ENCODE results near the gene KMT2C. TPM values are rescaled to one million over a fixed set of nuclear protein-coding genes. Genes with fewer than 3 reads are reported as not detected.

KMT2C gene
- total RNA-seq, 1 donor from 2014 or later, result 54.7 TPM

DNA sequence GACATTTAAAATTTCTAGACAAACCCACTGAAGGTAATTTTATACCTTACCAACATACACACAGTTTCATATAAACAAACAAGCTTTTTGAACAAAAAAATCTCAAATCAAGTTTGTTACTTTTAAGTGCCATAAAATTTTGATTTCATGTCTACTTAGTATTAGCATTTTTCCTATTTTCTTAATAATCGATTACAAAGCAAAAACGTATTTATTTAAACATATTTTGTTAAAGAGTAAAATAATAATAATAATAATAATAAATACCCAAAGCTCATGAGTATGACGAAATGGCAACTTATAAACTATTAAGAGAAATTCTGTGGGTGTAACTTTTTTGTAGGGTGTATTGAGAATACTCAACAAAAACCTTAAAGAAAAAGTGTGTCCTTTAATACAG is 232.7 kb downstream of the KMT2C start:
- no peaks in the 10 kb centered on the region for H3K36me3 Mint-ChIP-seq (ENCODE audit: low read depth)

GRCh38 chr7:152202056-152202455 is 233.7 kb downstream of the KMT2C start:
- H3K27me3 Mint-ChIP-seq (ENCODE audit: low read depth), result no peaks in the 10 kb centered on the region
- H3K4me1 Mint-ChIP-seq, result peaks cover 6% of the 10 kb centered on the region
- DNase-seq (ENCODE audit: low read depth, low spot score), result no peak
- no peak for TF ChIP-seq CTCF (conservative IDR thresholded peaks at IDR 0.05)
- no peaks in the 10 kb centered on the region for H3K9me3 Mint-ChIP-seq
- H3K36me3 Mint-ChIP-seq (ENCODE audit: low read depth), result peaks cover under 1% of the 10 kb centered on the region
- no peak overlapping the region for H3K4me3 Mint-ChIP-seq
- H3K27ac Mint-ChIP-seq (ENCODE audit: unreplicated experiment), result no peak overlapping the region

More for the DNA sequence above, 232.7 kb downstream of the KMT2C start:
- H3K27me3 Mint-ChIP-seq (ENCODE audit: low read depth), result no peaks in the 10 kb centered on the region
- DNase-seq (ENCODE audit: low read depth, low spot score), result no peak
- no peak overlapping the region for H3K27ac Mint-ChIP-seq (ENCODE audit: unreplicated experiment)
- TF ChIP-seq CTCF (conservative IDR thresholded peaks at IDR 0.05), result no peak
- no peak overlapping the region for H3K4me3 Mint-ChIP-seq
- no peaks in the 10 kb centered on the region for H3K9me3 Mint-ChIP-seq
- peaks cover 6% of the 10 kb centered on the region for H3K4me1 Mint-ChIP-seq

DNA sequence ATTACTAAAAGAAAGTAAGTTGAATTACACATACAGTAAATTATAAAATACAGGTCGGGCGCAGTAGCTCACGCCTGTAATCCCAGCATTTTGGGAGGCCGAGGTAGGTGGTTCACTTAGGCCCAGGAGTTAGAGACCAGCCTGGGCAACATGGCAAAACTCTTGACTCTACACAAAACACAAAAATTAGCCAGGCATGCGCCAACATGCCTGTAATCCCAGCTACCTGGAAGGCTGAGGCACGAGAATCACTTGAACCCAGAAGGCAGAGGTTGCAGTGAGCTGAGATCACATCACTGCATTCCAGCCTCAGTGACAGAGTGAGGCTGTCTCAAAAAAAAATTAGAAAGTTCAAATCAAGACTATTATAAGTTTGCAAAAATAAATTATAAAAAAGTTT is 235.4 kb downstream of the KMT2C start:
- H3K4me1 Mint-ChIP-seq, result no peaks in the 10 kb centered on the region
- no peaks in the 10 kb centered on the region for H3K27me3 Mint-ChIP-seq (ENCODE audit: low read depth)
- no peak overlapping the region for H3K4me3 Mint-ChIP-seq
- TF ChIP-seq CTCF (conservative IDR thresholded peaks at IDR 0.05), result no peak
- no peak overlapping the region for H3K27ac Mint-ChIP-seq (ENCODE audit: unreplicated experiment)
- no peaks in the 10 kb centered on the region for H3K9me3 Mint-ChIP-seq
- H3K36me3 Mint-ChIP-seq (ENCODE audit: low read depth), result peaks cover 10% of the 10 kb centered on the region
- no peak for DNase-seq (ENCODE audit: low read depth, low spot score)

DNA sequence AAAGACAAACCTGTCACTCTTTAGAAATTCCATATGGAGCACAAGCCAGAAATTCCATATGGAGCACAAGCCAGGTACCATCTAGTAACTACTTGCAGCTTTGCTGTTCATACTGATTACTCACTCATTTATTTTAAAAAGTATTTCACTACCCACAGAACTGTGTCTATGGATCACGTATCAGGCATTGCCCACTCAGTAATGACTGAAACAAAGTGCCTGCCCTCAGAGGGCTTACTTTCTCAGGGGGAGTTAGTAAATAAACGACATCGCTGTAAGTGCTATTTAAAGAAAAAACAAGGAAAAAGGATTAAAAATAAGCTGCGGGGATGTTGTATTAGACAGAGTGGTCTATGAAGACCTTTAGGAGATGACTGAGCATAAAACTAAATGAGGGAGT is 239.4 kb downstream of the KMT2C start:
- H3K4me1 Mint-ChIP-seq, result no peaks in the 10 kb centered on the region
- DNase-seq (ENCODE audit: low read depth, low spot score), result no peak
- H3K9me3 Mint-ChIP-seq, result no peaks in the 10 kb centered on the region
- no peaks in the 10 kb centered on the region for H3K27me3 Mint-ChIP-seq (ENCODE audit: low read depth)
- H3K4me3 Mint-ChIP-seq, result no peak overlapping the region
- no peak for TF ChIP-seq CTCF (conservative IDR thresholded peaks at IDR 0.05)
- peaks cover 20% of the 10 kb centered on the region for H3K36me3 Mint-ChIP-seq (ENCODE audit: low read depth)
- H3K27ac Mint-ChIP-seq (ENCODE audit: unreplicated experiment), result no peak overlapping the region

- H3K27ac Mint-ChIP-seq (ENCODE audit: unreplicated experiment), result no peak overlapping the region
- no peak overlapping the region for H3K4me3 Mint-ChIP-seq
- H3K9me3 Mint-ChIP-seq, result no peaks in the 10 kb centered on the region
- H3K4me1 Mint-ChIP-seq, result no peaks in the 10 kb centered on the region
- no peak for DNase-seq (ENCODE audit: low read depth, low spot score)
- H3K36me3 Mint-ChIP-seq (ENCODE audit: low read depth), result peaks cover 27% of the 10 kb centered on the region
- no peaks in the 10 kb centered on the region for H3K27me3 Mint-ChIP-seq (ENCODE audit: low read depth)
- TF ChIP-seq CTCF (conservative IDR thresholded peaks at IDR 0.05), result no peak
Observed at GRCh38 chr7:152193880-152194279, 241.9 kb downstream of the KMT2C start.

GRCh38 chr7:152189061-152189460 is 246.7 kb downstream of the KMT2C start:
- H3K4me1 Mint-ChIP-seq, result no peaks in the 10 kb centered on the region
- H3K27ac Mint-ChIP-seq (ENCODE audit: unreplicated experiment), result no peak overlapping the region
- H3K9me3 Mint-ChIP-seq, result no peaks in the 10 kb centered on the region
- H3K27me3 Mint-ChIP-seq (ENCODE audit: low read depth), result no peaks in the 10 kb centered on the region
- no peak for DNase-seq (ENCODE audit: low read depth, low spot score)
- TF ChIP-seq CTCF (conservative IDR thresholded peaks at IDR 0.05), result no peak
- no peak overlapping the region for H3K4me3 Mint-ChIP-seq
- H3K36me3 Mint-ChIP-seq (ENCODE audit: low read depth), result peaks cover 18% of the 10 kb centered on the region
